ENCODE results near the gene ANKRD6.

ANKRD6 gene

DNA sequence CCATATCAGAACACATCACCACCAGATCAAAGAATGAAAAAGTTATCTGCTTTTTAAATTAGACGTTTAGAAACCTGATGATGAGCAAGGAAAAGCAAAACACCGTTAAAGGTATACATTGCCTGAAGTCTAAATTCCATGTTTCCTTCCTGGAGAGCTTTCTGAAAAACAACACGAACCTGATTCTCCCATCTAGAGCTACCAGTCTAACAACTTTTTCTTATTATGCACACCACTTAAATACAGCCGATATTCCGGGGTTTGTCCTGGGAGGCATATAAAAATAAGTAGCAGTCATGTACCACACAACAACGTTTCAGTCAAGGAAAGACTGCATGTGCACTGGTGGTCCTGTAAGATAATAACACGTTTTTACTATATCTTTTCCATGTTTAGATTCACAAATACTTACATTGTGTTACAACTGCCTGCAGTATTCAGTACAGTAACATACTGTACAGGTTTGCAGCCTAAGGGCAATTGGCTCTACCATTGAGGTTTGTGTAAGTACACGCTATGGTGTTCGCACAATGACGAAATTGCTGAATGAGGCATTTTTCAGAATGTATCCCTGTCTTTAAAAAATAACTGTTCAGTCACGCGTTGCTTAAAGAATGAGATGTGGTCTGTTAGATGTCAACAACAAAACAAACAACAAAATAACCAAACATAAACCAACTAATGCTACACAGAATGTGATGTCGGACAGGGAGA, 224.7 kb downstream of the ANKRD6 start:
- no peak for DNase-seq (ENCODE audit: low read depth)

DNA sequence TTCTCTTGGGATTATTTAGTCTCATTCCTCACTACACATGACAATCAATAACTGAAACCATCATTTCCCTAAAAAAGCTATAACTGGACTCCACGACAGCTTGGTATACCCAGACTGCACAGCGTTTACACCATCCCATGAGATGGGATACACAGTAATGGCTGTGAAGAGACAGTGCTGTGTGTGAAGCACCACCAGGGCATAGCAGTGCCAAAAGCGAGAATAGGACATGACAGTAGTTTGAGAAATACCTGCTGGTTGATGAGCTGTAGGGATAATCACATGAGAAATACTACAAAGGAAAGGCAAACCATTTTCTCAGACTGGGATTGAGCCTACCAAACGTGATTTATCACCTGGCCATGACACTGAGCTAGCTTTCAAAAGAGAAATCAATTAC, 228.0 kb downstream of the ANKRD6 start:
- DNase-seq (ENCODE audit: low read depth): no peak

DNA sequence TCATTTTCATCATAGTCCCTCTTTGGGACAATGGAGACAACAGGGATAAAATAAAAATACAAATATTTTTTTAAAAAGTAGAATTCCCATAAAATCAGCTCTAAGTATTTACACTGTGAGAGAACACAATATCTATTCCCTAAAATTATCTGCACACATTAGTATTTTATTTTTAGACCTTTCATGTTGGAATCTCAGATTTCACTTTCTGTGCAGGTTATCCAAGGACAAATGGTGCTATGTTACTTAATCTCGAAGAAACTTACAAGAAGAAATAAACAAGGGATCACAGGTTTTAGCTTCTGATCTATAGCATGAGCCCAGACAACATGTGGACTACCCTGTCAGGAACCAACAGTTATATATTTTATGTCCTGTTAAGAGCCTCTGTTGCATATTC, 228.6 kb downstream of the ANKRD6 start:
- DNase-seq (ENCODE audit: low read depth): no peak

DNA sequence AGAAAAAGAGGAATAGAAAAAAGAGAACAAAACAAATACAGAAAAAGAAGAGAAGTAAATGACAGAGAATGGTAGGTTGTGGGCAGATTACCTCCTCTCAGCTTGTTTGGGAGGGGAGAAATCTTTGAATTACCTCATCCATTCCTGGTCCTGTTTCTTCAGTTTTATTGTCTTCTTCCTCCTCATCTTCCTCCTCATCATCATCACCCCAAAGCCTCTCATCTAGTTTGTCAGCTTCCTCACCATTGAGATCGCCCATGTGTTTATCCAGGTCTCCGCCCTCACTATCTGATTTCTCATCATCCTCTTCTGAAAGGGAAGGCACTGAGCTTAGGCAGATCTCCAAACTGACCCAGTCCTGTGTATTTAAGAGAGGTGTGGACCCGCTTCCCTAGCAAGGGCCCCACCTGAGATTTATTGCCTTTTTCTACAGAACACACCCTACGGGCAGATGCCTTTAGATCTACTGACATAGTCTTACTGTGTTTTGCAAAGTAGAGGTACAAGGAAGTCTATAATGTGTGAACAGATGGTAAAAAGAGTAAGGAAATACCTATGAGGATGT, 229.8 kb downstream of the ANKRD6 start:
- DNase-seq (ENCODE audit: low read depth): no peak

DNA sequence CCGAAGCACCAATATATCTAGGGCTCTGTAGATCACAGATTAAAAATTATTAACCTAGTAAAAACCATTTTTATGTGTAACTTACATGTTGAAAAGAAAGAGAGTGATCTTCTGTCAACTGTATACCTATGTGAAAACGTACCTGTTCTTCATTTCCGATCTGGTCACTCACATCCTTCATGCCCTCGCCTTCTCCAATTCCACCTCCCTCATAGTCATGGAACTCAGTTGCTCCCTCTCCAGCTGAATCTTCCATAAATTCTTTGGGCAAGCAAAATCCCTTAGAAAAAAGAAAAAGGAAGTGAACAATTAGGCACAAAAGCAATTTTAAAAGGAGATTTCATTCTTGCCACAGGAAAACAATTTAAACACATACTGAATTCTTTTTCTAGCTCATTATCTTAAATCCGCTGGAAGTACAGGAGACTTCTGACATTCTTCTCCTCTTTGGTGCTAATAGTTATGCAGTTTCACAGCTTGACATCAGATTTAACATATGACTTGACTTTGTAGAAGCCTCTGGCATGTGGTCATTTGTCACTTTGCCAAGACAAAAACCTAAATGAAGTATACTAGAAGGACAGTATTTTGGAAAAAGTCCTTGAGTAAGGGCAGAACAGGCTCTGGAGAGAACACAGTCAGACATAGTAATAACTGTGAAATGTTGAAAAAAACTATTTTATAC, 235.1 kb downstream of the ANKRD6 start:
- no peak for DNase-seq (ENCODE audit: low read depth)

DNA sequence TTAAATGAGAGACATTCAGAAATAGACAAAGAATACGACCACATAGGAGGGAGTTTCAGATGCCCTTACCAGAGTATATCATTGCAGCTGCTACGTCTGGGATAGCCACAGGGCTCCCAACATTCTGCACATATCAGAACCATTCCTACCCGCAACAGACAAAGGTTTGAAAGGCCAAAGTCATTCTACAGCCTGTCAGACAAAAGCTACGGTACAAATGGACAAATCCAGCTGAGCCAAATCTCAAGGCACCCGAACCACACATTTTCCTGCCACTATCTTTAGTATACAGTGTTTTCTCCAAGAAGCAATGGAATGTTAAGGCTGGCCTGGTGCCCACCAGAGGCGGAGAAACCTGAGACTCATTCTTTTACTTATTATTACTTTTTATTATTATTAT, 236.1 kb downstream of the ANKRD6 start:
- DNase-seq (ENCODE audit: low read depth): no peak

DNA sequence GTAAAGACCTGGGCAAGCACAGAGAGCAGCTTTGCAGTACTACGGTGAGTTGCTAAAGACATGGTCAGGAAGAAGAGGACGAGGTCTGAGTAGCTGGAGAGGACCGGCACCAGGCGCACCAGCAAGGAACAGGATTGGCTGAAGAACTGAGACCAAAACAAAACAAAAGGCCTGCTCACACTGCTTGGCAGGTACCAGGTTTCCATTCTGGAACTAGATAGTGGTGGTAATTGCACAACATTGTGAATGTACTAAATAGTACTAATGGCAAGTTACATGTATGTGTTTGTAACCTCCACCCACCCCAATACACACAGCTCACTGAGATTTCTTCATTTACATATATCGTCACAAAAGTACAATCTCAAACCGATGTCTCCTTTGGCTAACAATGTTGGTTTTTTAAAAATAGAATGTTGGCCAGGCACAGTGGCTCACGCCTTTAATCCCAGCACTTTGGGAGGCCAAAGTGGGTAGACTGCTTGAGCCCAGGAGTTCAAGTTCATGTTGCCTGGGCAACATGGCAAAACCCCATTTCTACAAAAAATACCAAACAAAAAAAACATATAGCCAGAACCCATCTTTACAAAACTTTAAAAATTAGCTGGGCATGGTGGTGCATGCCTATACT, 238.1 kb downstream of the ANKRD6 start:
- no peak for DNase-seq (ENCODE audit: low read depth)

DNA sequence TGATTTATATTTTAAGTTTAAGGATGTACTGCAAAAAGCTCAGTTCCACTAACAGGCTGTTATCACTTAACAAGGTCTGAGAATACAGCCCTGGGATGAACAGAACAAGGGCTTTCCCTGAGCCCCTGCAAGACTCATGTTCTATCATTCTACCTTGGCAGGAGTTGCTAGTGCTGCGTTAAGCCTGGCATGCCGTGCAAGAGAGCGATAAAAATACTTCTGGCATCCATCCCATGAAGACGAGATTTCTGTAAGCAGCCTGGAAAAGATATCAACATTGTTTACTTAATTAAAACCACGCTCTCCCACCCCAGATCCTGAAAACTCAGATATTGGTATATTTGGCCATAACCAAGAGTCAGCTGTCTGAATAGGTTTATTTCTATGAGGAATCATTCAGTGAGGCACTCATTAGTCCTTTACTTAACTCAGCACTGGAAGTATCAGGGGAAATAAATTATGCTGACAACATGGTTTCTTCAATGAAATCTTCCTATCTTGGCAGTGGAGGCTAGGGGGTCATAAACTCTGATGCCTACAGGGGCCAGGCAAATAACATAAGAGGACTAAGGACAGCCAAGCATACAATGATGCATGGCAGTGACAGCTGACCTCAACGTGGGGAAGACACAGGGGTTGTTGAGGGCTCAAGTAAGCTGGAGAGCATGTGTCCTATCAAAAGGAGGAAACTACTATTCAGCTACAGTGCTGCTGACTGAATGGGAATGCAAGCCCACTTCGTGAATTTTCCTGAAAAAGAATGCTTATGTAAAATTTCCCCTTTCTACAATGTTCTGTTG, 243.2 kb downstream of the ANKRD6 start:
- DNase-seq (ENCODE audit: low read depth): no peak

GRCh38 chr6:89678531-89678930, 245.6 kb downstream of the ANKRD6 start:
- no peak for DNase-seq (ENCODE audit: low read depth)

DNA sequence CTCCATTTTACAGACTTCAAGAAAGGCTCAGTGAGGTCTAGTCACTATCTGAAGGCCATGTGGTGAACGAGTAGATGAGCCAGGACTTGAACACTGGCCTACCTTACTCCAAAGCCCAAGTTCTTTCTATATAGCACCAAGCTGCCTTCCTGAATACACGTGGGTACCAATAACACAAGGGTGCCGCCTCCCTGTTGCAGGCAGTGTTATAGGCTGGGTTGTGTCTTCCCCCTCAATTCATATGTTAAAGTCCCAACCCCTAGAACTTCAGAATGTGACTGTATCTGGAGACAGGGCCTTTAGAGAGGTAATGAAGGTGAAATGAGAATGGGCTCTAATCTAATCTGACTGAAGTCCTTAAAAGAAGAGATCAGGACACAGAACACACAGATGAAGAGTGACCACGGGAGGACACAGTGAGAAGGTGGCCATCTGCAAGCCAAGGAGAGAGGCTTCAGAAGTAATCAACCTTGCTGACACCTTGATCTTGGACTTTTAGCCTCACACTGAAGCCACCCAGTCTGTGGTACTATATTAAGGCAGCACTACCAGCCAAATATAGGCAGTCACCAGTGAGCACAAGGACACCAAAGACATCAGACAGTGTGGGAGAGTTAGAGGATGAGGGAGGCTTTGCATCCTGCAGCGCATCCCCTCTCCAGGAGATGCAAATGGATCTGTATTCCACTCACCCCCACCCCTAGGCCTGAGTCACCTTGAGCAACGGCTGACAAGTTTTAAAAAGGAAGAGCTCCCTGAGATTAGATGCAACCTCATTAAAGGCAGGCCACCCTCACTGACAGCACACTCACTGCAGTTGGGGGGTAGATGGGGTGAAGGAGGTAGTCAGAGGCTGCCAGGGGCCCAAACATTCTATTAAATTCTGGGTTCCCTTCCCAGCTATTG, 246.5 kb downstream of the ANKRD6 start:
- no peak for DNase-seq (ENCODE audit: low read depth)

- no peak for DNase-seq (ENCODE audit: low read depth)
These were observed 247.2 kb downstream of the ANKRD6 start for GRCh38 chr6:89680150-89680549.

- DNase-seq (ENCODE audit: low read depth): no peak
These were observed 247.6 kb downstream of the ANKRD6 start for GRCh38 chr6:89680551-89680950.

DNA sequence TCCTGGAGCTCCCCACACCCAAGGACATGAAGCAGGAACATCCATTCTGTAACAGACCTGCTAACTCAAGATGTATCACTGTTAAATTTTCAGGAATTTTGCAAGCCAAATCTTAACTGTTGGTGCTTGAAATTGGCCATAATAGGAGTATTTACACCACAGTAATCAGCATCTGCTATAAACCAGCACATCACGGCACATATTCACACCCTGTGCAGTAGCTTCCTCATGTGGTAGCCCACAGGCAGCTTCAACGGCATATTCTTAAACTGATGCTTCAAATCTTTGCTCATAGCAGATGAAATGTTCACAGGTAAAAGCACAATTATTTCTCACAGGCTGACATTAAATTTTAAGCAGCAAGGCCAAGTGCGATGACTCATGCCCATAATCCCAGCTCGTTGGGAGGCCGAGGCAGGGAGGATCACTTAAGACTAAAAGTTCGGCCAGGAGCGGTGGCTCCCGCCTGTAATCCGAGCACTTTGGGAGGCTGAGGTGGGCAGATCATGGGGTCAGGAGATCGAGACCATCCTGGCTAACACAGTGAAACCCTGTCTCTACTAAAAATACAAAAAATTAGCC, 249.1 kb downstream of the ANKRD6 start:
- no peak for DNase-seq (ENCODE audit: low read depth)

DNA sequence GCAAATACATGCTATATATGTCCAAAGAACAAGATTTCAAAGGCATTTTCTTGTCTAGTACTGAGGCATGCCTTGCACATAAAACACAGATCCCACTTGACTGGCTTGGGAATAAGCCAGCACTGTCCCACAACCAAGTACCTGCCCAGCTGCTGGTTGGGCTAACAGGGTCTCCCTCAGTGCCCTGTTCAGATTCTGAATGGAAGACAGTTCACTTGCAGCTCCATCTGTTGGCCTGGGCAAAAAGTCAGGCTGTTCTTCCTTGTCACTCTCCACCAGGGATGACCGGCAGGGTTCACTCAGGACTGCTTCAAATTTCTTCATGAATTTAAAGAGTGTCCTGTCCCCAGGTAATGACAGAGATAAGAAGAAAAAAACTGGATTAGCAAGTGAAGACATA, 250.0 kb downstream of the ANKRD6 start:
- DNase-seq (ENCODE audit: low read depth): no peak
